Type B pancreatic cell (in vitro differentiated cells): ENCODE data around the gene SCAI. TPM values are rescaled to one million over a fixed set of nuclear protein-coding genes. Genes with fewer than 3 reads are reported as not detected.

Experiments used
- DNase-seq: peaks from one replicate; pipeline ENCODE4 v3.0.0; 2021; ENCODE audit warnings: mixed read lengths; ENCODE audit not compliant: unreplicated experiment; ENCODE audit errors: extremely low spot score
- H3K27ac Mint-ChIP-seq: 2 replicates; pipeline ENCODE4 v1.8.0; 2021; ENCODE audit warnings: mild to moderate bottlenecking, mixed read lengths
- H3K27me3 Mint-ChIP-seq: 2 replicates; pipeline ENCODE4 v1.8.0; 2021; ENCODE audit warnings: mixed read lengths
- H3K36me3 Mint-ChIP-seq: 2 replicates; pipeline ENCODE4 v1.8.0; 2021; ENCODE audit warnings: mixed read lengths
- H3K4me1 Mint-ChIP-seq: one replicate; pipeline ENCODE4 v1.8.0; 2021; ENCODE audit warnings: mixed read lengths; ENCODE audit not compliant: unreplicated experiment
- H3K4me3 Mint-ChIP-seq: 2 replicates; pipeline ENCODE4 v1.8.0; 2021; ENCODE audit warnings: mild to moderate bottlenecking, mixed read lengths
- H3K9me3 Mint-ChIP-seq: 2 replicates; pipeline ENCODE4 v1.8.0; 2021; ENCODE audit warnings: mixed read lengths
- CTCF ChIP-seq: fragments of 200-600 bp; sonication (generic); conservative IDR thresholded peaks from 2 replicates; pipeline ENCODE4 v1.5.0; 2021; ENCODE audit warnings: antibody characterized with exemption, mild to moderate bottlenecking
- total RNA-seq: library from RNA; stranded (reverse); gene quantifications from 2 replicates; pipeline ENCODE4 v1.2.1, GENCODE V29; 2021; ENCODE audit warnings: low replicate concordance

The SCAI gene
- total RNA-seq, 1 donor from 2014 or later, result 12.8 TPM

GRCh38 chr9:124894741-124895170, 248.6 kb downstream of the SCAI start:
- no peaks in the 10 kb centered on the region for H3K4me1 Mint-ChIP-seq
- no peaks in the 10 kb centered on the region for H3K9me3 Mint-ChIP-seq
- H3K4me3 Mint-ChIP-seq, result no peak overlapping the region
- no peaks in the 10 kb centered on the region for H3K27me3 Mint-ChIP-seq
- H3K36me3 Mint-ChIP-seq, result peaks cover 3% of the 10 kb centered on the region
- peak; percentile 56 for TF ChIP-seq CTCF
- H3K27ac Mint-ChIP-seq, result no peak overlapping the region
- DNase-seq, result no peak

GRCh38 chr9:124894035-124894740, 249.1 kb downstream of the SCAI start:
- DNase-seq, result no peak
- Mint-ChIP-seq H3K27ac (no peak overlapping the region), H3K4me3 (no peak overlapping the region), H3K36me3 (peaks cover 3% of the 10 kb centered on the region), H3K9me3 (no peaks in the 10 kb centered on the region), H3K4me1 (no peaks in the 10 kb centered on the region), H3K27me3 (no peaks in the 10 kb centered on the region)
- TF ChIP-seq CTCF, result no peak

Other genes starting within 250 kb of the SCAI start
- 18.4 and 22.6 TPM in 2 replicates for gene GOLGA1, start 202.4 kb downstream of the SCAI start, total RNA-seq
- gene PPP6C, start 46.3 kb upstream of the SCAI start, total RNA-seq, result 30.2 and 35.2 TPM in 2 replicates
- gene RABEPK, start 57.0 kb upstream of the SCAI start, total RNA-seq, result 14.9 and 19.0 TPM in 2 replicates
- 269 and 299 TPM in 2 replicates for gene HSPA5, start 97.8 kb upstream of the SCAI start, total RNA-seq
- gene GAPVD1, start 118.3 kb upstream of the SCAI start, total RNA-seq, result 44.4 and 52.4 TPM in 2 replicates